ENCODE data around the gene HSDL1.

DNA sequence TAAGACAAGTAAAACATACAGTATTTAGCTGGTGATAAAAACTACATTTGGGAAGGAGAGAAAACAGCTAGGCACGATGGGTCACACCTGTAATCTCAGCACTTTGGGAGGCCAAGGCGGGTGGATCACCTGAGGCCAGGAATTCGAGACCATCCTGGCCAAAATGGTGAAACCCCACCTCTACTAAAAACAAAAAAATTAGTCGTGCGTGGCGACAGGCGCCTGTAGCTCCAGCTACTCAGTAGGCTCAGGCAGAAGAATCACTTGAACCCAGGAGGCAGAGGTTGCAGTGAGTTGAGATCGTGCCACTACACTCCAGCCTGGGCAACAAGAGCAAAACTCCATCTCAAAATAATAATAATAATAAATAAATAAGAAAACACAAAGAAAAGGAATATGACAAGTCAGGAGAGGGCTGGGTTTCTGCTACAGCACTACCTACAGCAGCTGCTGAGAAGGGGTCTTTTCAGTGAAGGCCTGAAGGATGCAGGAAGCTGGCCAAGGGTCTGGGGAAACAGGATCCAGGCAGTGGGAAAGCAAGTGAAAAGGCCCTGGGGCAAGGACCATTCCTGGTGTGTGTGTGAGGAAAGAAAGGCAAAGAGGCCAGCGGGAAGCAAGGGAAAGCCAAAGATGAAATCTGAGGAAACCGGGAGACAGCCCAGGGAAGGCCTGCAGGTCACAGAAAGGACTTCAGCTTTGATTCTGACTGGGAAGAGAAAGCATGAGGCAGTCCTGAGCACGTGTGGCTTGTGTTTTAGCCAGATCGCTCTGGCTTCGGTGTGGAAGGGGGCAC is 38.8 kb downstream of the HSDL1 start:
- no peak for TF ChIP-seq EZH2 (IDR thresholded peaks at IDR 0.05; ENCODE audit: insufficient read depth, low read length)
- TF ChIP-seq, protein P1, sequence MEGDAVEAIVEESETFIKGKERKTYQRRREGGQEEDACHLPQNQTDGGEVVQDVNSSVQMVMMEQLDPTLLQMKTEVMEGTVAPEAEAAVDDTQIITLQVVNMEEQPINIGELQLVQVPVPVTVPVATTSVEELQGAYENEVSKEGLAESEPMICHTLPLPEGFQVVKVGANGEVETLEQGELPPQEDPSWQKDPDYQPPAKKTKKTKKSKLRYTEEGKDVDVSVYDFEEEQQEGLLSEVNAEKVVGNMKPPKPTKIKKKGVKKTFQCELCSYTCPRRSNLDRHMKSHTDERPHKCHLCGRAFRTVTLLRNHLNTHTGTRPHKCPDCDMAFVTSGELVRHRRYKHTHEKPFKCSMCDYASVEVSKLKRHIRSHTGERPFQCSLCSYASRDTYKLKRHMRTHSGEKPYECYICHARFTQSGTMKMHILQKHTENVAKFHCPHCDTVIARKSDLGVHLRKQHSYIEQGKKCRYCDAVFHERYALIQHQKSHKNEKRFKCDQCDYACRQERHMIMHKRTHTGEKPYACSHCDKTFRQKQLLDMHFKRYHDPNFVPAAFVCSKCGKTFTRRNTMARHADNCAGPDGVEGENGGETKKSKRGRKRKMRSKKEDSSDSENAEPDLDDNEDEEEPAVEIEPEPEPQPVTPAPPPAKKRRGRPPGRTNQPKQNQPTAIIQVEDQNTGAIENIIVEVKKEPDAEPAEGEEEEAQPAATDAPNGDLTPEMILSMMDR (IDR thresholded peaks at IDR 0.05; ENCODE audit: insufficient read depth, low read depth, low read length), result no peak

Data from astrocyte (in vitro differentiated cells and primary cell).